Measurements from ENCODE around the gene IMMP2L.
"Not testable (repeated sequence)": the region's sequence is repeated elsewhere in the genome, so short reads cannot be mapped to it uniquely, and the experiment has no call there.

Gene IMMP2L

GRCh38 chr7:111561904-111562732 lies at the start of gene IMMP2L:
Gene IMMP2L, minus strand, starts transcription at chr7:111562492.
- peak; percentile 85 for DNase-seq

- not testable (repeated sequence) for DNase-seq
Observed at GRCh38 chr7:111609483-111610254, 47.4 kb upstream of the IMMP2L start.

- no peak for DNase-seq
Observed at GRCh38 chr7:111607621-111608020, 45.3 kb upstream of the IMMP2L start.

- DNase-seq = no peak
Observed at GRCh38 chr7:111605246-111605645, 43.0 kb upstream of the IMMP2L start.

GRCh38 chr7:111600091-111600490 lies 37.8 kb upstream of the IMMP2L start:
- DNase-seq = no peak

- DNase-seq = no peak
Observed at GRCh38 chr7:111595780-111596179, 33.5 kb upstream of the IMMP2L start.

GRCh38 chr7:111594602-111595001 lies 32.3 kb upstream of the IMMP2L start:
- DNase-seq = no peak

GRCh38 chr7:111593343-111593742 lies 31.1 kb upstream of the IMMP2L start:
- DNase-seq = no peak

- no peak for DNase-seq
Observed at GRCh38 chr7:111588065-111588433, 25.8 kb upstream of the IMMP2L start.

- DNase-seq = no peak
Observed at GRCh38 chr7:111587410-111588064, 25.2 kb upstream of the IMMP2L start.

GRCh38 chr7:111586711-111587409 lies 24.6 kb upstream of the IMMP2L start:
- no peak for DNase-seq

GRCh38 chr7:111581784-111582488 lies 19.6 kb upstream of the IMMP2L start:
- DNase-seq = not testable (repeated sequence)

- not testable (repeated sequence) for DNase-seq
Observed at GRCh38 chr7:111581207-111581606, 18.9 kb upstream of the IMMP2L start.

- no peak for DNase-seq
Observed at GRCh38 chr7:111578754-111579153, 16.5 kb upstream of the IMMP2L start.

- no peak for DNase-seq
Observed at GRCh38 chr7:111571720-111572119, 9.4 kb upstream of the IMMP2L start.

- no peak for DNase-seq
Observed at GRCh38 chr7:111568870-111569462, 6.7 kb upstream of the IMMP2L start.

- no peak for DNase-seq
Observed at GRCh38 chr7:111568419-111568818, 6.1 kb upstream of the IMMP2L start.

- no peak for DNase-seq
Observed at GRCh38 chr7:111564078-111564477, 1.8 kb upstream of the IMMP2L start.

- DNase-seq = no peak
Observed at GRCh38 chr7:111561654-111561903, 713 bp downstream of the IMMP2L start.

- DNase-seq = no peak
Observed at GRCh38 chr7:111560773-111561653, 1.3 kb downstream of the IMMP2L start.

GRCh38 chr7:111558991-111559390 lies 3.3 kb downstream of the IMMP2L start:
- no peak for DNase-seq
